Fibroblast of lung (primary cell): ENCODE data around the gene DDX23. TPM values are rescaled to one million over a fixed set of nuclear protein-coding genes. Genes with fewer than 3 reads are reported as not detected.

Experiments used
- DNase-seq, 2 donors: peaks; one replicate each; pipeline versions ENCODE4 v3.0.0 to v3.0.0-alpha.2; 2010; ENCODE audit warnings: low read depth in 2 of 2
- H2AFZ ChIP-seq: 2 replicates; pipeline ENCODE4 v1.5.1; 2012; ENCODE audit warnings: low read length, control low read depth, inconsistent platforms
- H3K27ac ChIP-seq: 2 replicates; pipeline ENCODE4 v1.5.1; 2011; ENCODE audit warnings: low read length, control low read depth; ENCODE audit not compliant: insufficient read depth
- H3K27me3 ChIP-seq: 2 replicates; pipeline ENCODE4 v1.5.1; 2011; ENCODE audit warnings: mild to moderate bottlenecking, low read length; ENCODE audit not compliant: control insufficient read depth, insufficient read depth
- H3K36me3 ChIP-seq: 2 replicates; pipeline ENCODE4 v1.5.1; 2011; ENCODE audit warnings: low read length; ENCODE audit not compliant: control insufficient read depth, insufficient read depth
- H3K4me1 ChIP-seq: 2 replicates; pipeline ENCODE4 v1.5.1; 2011; ENCODE audit warnings: low read length; ENCODE audit not compliant: control insufficient read depth, insufficient read depth; ENCODE audit errors: extremely low read depth
- H3K4me2 ChIP-seq: 2 replicates; pipeline ENCODE4 v1.5.1; 2011; ENCODE audit warnings: low read length, control low read depth; ENCODE audit not compliant: insufficient read depth; ENCODE audit errors: extremely low read depth
- H3K4me3 ChIP-seq, 4 experiments: fragments of 200-600 bp in 1 of 4; sonication (generic) in 1 of 4; replicated peaks in 1 of 4; 2 replicates each; pipeline ENCODE4 v1.5.1; 2011 to 2016; ENCODE audit warnings: low read length in 4 of 4, low read depth in 3 of 4, mild to moderate bottlenecking in 3 of 4, control low read depth in 2 of 4, inconsistent platforms in 1 of 4, mixed read lengths in 1 of 4; ENCODE audit not compliant: insufficient read depth in 1 of 4; ENCODE audit errors: control extremely low read depth in 1 of 4
- H3K79me2 ChIP-seq: 2 replicates; pipeline ENCODE4 v1.5.1; 2012; ENCODE audit warnings: mild to moderate bottlenecking, low read length, inconsistent platforms; ENCODE audit not compliant: control insufficient read depth, insufficient read depth
- H3K9ac ChIP-seq: 2 replicates; pipeline ENCODE4 v1.5.1; 2011; ENCODE audit warnings: mild to moderate bottlenecking, low read length, control low read depth; ENCODE audit not compliant: insufficient read depth
- H3K9me3 ChIP-seq: 2 replicates; pipeline ENCODE4 v1.5.1; 2012; ENCODE audit warnings: low read depth, low read length; ENCODE audit not compliant: control insufficient read depth, insufficient read depth
- H4K20me1 ChIP-seq: 2 replicates; pipeline ENCODE4 v1.5.1; 2011; ENCODE audit warnings: low read length; ENCODE audit not compliant: control insufficient read depth, insufficient read depth; ENCODE audit errors: extremely low read depth
- CTCF ChIP-seq, 2 donors: IDR thresholded peaks in 1 of 2; conservative IDR thresholded peaks in 1 of 2; 1 replicate in 1 of 2; 2 replicates in 1 of 2; pipeline ENCODE4 v1.5.1; 2011 to 2012; ENCODE audit warnings: low read length in 2 of 2, control low read depth in 1 of 2, inconsistent platforms in 1 of 2, low read depth in 1 of 2, mild to moderate bottlenecking in 1 of 2
- EZH2 ChIP-seq: IDR thresholded peaks from 2 replicates; pipeline ENCODE4 v1.5.1; 2012; ENCODE audit warnings: low read length, control low read depth, mild to moderate bottlenecking; ENCODE audit errors: missing control alignments
- polyA plus RNA-seq, 2 donors: library from polyadenylated mRNA; depleted of rRNA in 1 of 2; stranded (reverse) in 1 of 2; unstranded in 1 of 2; fragments of >200 nt; gene quantifications; 2 replicates each; pipeline ENCODE4 v1.2.1, GENCODE V29; 2011 to 2012; ENCODE audit warnings: missing spikeins in 1 of 2
- total RNA-seq: library from RNA; depleted of rRNA; stranded (reverse); fragments of >200 nt; gene quantifications from 2 replicates; pipeline ENCODE4 v1.2.1, GENCODE V29; 2014

Gene DDX23
- total and polyA plus RNA-seq, 2 donors (not counting 1 experiment from before 2014, with no cell fraction given), result 48.6 to 62.4 TPM

GRCh38 chr12:48883305-48884161, 31.6 kb upstream of the DDX23 start:
- H3K36me3 ChIP-seq, result no peaks in the 10 kb centered on the region
- H3K4me2 ChIP-seq, result no peak overlapping the region
- no peak overlapping the region for H3K4me3 ChIP-seq
- no peak overlapping the region for H3K9ac ChIP-seq
- H3K79me2 ChIP-seq, result no peaks in the 10 kb centered on the region
- H3K27me3 ChIP-seq, result peaks cover 29% of the 10 kb centered on the region
- H3K9me3 ChIP-seq, result no peaks in the 10 kb centered on the region
- no peaks in the 10 kb centered on the region for H4K20me1 ChIP-seq
- TF ChIP-seq CTCF (conservative IDR thresholded peaks at IDR 0.05 in 1 of 2, IDR thresholded peaks at IDR 0.05 in 1 of 2; ENCODE audit: low read depth in 1 of 2, low read length in 2 of 2) (no peak), EZH2 (no peak)
- H3K4me1 ChIP-seq, result peaks cover 3% of the 10 kb centered on the region
- DNase-seq, result peak in 1 of 2 donors; percentile 34
- H2AFZ ChIP-seq, result no peak overlapping the region
- no peak overlapping the region for H3K27ac ChIP-seq

GRCh38 chr12:48882972-48883304, 31.0 kb upstream of the DDX23 start:
- Histone ChIP-seq H3K4me1 (peaks cover 3% of the 10 kb centered on the region), H3K9ac (no peak overlapping the region), H3K36me3 (no peaks in the 10 kb centered on the region), H3K9me3 (no peaks in the 10 kb centered on the region), H3K27ac (no peak overlapping the region), H4K20me1 (no peaks in the 10 kb centered on the region), H3K4me2 (no peak overlapping the region), H2AFZ (no peak overlapping the region), H3K79me2 (no peaks in the 10 kb centered on the region), H3K4me3 (no peak overlapping the region), H3K27me3 (peaks cover 29% of the 10 kb centered on the region)
- DNase-seq, result no peak
- no peak for TF ChIP-seq EZH2

GRCh38 chr12:48882315-48882687, 30.3 kb upstream of the DDX23 start:
- Histone ChIP-seq H3K4me1 (peaks cover 3% of the 10 kb centered on the region), H2AFZ (no peak overlapping the region), H4K20me1 (no peaks in the 10 kb centered on the region), H3K4me2 (peak overlapping the region; percentile 67), H3K9me3 (no peaks in the 10 kb centered on the region), H3K27me3 (peaks cover 29% of the 10 kb centered on the region), H3K9ac (no peak overlapping the region), H3K27ac (no peak overlapping the region), H3K79me2 (no peaks in the 10 kb centered on the region), H3K4me3 (peak overlapping the region in 2 of 4 experiments; percentile 2 to 19), H3K36me3 (no peaks in the 10 kb centered on the region)
- DNase-seq, result peak in 1 of 2 donors; percentile 64
- TF ChIP-seq CTCF (conservative IDR thresholded peaks at IDR 0.05 in 1 of 2, IDR thresholded peaks at IDR 0.05 in 1 of 2; ENCODE audit: low read depth in 1 of 2, low read length in 2 of 2) (no peak), EZH2 (no peak)
